Measurements from ENCODE around the gene ESF1.
A peak's percentile ranks its signal among the peaks of the same experiment; 100 is the strongest.
"Not testable (repeated sequence)": the region's sequence is repeated elsewhere in the genome, so short reads cannot be mapped to it uniquely, and the experiment has no call there.

ESF1 gene

GRCh38 chr20:13786143-13786828, 1.6 kb upstream of the ESF1 start:
- DNase-seq, result no peak

- DNase-seq, result no peak
Observed at GRCh38 chr20:13784271-13784892, 337 bp downstream of the ESF1 start.

GRCh38 chr20:13783528-13783927, 1.2 kb downstream of the ESF1 start:
- DNase-seq, result no peak

GRCh38 chr20:13778827-13779226, 5.9 kb downstream of the ESF1 start:
- DNase-seq, result no peak

- DNase-seq, result no peak
Observed at GRCh38 chr20:13777171-13777601, 7.5 kb downstream of the ESF1 start.

DNA sequence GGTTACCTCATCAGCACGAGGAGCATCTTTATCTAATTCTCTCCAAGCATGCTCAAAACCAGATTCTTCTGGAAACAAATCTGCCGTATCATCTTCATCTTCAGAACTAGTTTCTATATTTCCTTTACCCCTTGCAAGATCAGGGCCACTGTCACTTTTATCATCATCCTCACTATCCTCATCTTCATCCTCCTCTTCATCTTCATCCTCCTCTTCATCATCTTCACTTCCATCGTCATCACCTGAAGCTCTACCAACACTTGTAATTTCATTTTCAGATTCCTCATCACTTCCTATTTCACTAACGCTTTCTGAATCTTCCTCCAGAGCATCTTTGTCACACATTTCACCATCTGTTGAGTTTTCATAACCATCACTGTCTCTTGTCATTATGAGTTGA, 8.9 kb downstream of the ESF1 start:
- no peak for DNase-seq

GRCh38 chr20:13772529-13772928, 12.2 kb downstream of the ESF1 start:
- no peak for DNase-seq

- peak; percentile 9 for DNase-seq
Observed at GRCh38 chr20:13771853-13772453, 12.8 kb downstream of the ESF1 start.

GRCh38 chr20:13770141-13770540, 14.6 kb downstream of the ESF1 start:
- DNase-seq, result no peak

DNA sequence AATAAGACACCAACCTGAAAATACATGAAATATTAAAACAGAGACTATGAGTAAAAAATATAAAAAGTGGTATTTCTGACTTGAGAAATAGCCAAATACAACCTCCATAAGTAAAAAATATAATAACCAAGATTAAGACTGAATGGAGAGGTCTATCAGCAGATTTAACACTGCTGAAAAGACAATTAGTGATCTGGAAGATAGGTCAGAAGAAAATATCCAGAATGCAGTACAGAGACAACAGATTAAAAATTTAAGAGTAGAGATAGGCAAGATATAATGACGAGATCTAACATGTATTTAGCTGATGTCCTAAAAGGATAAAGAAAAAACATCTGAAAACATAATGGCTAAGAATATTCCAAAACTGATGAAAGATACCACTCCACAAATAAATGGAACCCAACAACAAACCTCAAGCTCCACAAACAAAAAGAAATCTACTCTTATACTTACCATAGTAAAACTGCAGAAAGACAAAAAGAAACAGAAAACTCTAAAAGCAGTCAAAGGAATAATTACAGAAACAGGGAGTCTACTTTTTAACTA, 18.8 kb downstream of the ESF1 start:
- no peak for DNase-seq

DNA sequence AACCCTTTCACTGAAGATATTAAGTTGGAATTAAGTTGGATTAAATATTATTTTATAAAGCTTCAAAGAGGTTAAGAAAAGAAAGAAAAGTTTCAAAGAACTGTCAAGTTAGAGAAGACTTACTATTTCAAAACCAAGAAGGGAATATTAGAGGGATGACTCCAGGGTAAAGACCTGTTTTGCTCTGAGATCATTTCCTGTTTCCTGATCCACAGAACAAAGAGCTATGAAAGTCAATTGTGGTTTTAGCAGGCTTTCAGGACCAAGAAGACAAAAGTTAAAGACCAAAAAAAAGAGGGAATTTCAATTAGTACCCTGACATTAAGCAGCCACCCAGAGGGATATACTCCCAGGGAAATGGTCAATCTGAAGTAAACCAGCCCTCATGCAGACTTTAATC, 19.4 kb downstream of the ESF1 start:
- DNase-seq, result no peak

DNA sequence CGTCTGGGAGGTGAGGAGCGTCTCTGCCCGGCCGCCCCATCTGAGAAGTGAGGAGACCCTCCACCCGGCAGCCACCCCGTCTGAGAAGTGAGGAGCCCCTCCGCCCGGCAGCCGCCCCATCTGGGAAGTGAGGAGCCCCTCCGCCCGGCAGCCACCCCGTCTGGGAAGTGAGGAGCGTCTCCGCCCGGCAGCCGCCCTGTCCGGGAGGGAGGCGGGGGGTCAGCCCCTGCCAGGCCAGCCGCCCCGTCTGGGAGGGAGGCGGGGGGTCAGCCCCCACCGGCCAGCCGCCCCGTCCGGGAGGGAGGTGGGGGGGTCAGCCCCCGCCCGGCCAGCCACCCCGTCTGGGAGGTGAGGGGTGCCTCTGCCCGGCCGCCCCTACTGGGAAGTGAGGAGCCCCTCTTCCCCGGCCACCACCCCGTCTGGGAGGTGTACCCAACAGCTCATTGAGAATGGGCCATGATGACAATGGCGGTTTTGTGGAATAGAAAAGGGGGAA, 24.2 kb downstream of the ESF1 start:
- DNase-seq, result not testable (repeated sequence)

DNA sequence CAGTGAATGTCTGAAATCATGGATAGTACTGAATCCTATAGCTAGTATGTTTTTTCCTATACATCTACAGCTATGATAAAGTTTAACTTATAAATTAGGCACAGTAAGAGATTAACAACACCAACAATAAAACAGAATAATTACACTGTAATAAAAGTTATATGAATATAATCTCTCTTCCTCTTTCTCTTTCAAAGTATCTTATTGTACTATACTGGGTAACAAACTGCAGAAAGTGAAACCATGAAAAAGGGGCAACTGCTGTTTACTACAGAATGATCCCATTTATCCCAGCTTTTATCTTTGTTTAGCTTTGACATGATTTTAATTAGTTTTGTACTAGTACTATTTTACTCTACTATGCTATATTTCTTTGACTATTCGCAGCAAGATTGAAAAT, 25.8 kb downstream of the ESF1 start:
- no peak for DNase-seq

DNA sequence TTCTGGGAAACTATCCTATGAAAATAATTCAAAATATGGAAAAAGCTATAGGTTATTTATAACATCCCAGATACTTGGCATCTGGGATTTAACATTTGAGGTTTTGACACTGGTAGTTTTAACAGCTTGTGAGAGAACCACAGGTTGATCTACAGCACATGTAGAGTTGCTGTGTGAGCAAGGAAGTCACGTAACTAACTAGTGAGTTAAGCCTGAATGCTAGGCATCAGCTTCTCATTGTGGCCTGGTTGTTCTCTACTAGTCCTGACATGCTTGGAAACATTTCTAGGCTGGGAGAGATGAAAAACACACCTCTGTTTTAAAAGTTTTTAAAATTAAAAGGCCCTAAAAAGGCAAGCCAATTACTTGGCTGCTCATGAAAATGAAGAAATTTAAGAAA, 28.2 kb downstream of the ESF1 start:
- DNase-seq, result no peak

GRCh38 chr20:13755809-13756208, 28.9 kb downstream of the ESF1 start:
- DNase-seq, result no peak

GRCh38 chr20:13753436-13754036, 31.2 kb downstream of the ESF1 start:
- no peak for DNase-seq

- DNase-seq, result no peak
Observed at GRCh38 chr20:13749811-13750210, 34.9 kb downstream of the ESF1 start.

DNA sequence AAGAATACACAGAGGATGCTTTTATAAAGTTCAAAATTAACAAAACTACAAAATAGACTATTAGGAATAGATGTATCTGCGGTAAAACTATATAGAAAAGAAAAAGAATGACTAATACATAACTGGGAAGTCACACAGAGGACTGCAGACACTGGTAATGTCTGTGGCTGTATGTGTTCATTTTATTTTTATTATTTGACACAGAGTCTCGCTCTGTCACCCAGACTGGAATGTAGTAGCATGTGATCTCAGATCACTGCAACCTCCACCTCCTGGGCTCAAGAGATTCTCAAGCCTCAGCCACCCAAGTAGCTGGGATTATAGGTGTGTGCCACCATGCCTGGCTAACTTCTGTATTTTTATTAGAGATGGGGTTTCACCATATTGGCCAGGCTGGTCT, 38.9 kb downstream of the ESF1 start:
- DNase-seq, result no peak

- no peak for DNase-seq
Observed at GRCh38 chr20:13744352-13744751, 40.4 kb downstream of the ESF1 start.

- DNase-seq, result no peak
Observed at GRCh38 chr20:13741879-13742278, 42.8 kb downstream of the ESF1 start.

DNA sequence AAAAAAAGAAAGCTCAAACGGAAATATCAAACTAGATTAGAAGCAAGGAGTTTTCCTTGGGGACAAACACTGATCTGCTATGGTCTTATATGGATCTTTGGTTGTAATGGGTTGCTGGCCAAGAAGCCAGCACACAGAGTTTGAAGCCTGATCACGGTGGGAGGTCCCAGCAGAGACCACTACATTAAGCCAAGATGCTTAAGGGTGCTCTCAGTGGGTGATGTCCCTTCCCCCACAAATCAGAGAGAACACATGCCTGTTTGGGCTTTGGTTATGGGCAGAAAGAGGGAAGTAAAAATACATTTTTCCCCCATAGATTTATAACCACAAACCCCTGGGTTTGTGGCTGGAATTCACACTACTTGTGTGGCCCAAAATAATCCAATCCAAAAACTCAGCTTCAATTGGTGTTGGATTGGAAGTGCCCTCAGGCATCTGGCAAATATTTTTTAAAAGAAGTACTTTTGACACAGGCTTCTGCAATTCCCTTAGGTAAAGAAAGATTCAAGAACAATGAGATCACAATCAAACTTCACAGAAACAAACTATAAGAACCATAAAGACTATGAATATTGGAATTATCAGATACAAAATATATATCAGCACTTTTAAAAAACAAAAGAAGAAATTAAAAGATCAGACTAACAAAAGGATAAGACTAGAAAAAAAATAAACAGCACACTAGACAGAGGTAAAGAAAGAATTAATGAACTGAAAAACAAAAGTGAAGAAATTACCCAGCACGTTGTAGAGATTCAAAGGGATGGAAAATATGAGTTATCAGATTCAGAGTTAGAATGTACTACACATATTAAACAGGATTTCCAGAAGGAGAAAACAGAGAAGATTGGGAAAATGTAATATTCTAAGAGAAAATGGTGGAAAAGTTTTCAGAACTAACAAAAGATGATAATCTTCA, 44.7 kb downstream of the ESF1 start:
- DNase-seq, result no peak

DNA sequence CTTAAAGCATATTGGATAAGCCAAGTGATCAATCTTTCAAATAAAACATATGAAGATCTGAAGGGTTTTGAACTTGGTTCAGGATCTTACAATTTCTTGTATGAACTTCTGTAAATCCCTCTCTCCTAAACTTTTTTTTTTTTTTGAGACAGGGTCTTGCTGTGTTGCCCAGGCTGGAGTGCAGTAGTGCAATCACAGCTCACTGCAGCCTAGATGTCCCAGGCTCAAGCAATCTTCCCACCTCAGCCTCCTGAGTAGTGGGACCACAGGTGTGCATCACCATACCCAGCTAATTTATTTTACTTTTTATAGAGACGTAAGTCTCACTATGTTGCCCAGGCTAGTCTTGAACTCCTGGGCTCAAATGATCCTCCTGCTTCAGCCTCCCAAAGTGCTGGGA, 46.5 kb downstream of the ESF1 start:
- not testable (repeated sequence) for DNase-seq

Data from NCI-H2029 (cell line).